HG03558 (cell line): Measurements from ENCODE around the gene PAPPA.

Source experiments
- ATAC-seq: cut with Tn5 transposase; IDR thresholded peaks from one replicate; pipeline ENCODE4 v1.9.1; 2021; ENCODE audit warnings: moderate number of reproducible peaks; ENCODE audit not compliant: unreplicated experiment; ENCODE audit errors: extremely low read depth

PAPPA gene

GRCh38 chr9:116181853-116182610 is 28.4 kb downstream of the PAPPA start:
- ATAC-seq = no peak

- no peak for ATAC-seq
Observed at GRCh38 chr9:116182876-116183275, 29.3 kb downstream of the PAPPA start.

- ATAC-seq = no peak
Observed at GRCh38 chr9:116187570-116188170, 34.1 kb downstream of the PAPPA start.

GRCh38 chr9:116189683-116190082 is 36.1 kb downstream of the PAPPA start:
- no peak for ATAC-seq

GRCh38 chr9:116190637-116191396 is 37.2 kb downstream of the PAPPA start:
- no peak for ATAC-seq

- no peak for ATAC-seq
Observed at GRCh38 chr9:116191576-116192415, 38.2 kb downstream of the PAPPA start.

- ATAC-seq = no peak
Observed at GRCh38 chr9:116193636-116194035, 40.0 kb downstream of the PAPPA start.

GRCh38 chr9:116196806-116197205 is 43.2 kb downstream of the PAPPA start:
- ATAC-seq = no peak

- ATAC-seq = no peak
Observed at GRCh38 chr9:116198344-116198743, 44.8 kb downstream of the PAPPA start.

- ATAC-seq = no peak
Observed at GRCh38 chr9:116202219-116202912, 48.8 kb downstream of the PAPPA start.

- ATAC-seq = no peak
Observed at GRCh38 chr9:116204252-116204882, 50.8 kb downstream of the PAPPA start.

GRCh38 chr9:116207371-116208111 is 54.0 kb downstream of the PAPPA start:
- ATAC-seq = no peak

GRCh38 chr9:116208417-116209232 is 55.0 kb downstream of the PAPPA start:
- ATAC-seq = no peak

GRCh38 chr9:116209414-116210116 is 56.0 kb downstream of the PAPPA start:
- no peak for ATAC-seq

- no peak for ATAC-seq
Observed at GRCh38 chr9:116212986-116213692, 59.5 kb downstream of the PAPPA start.

- no peak for ATAC-seq
Observed at GRCh38 chr9:116213693-116214047, 60.1 kb downstream of the PAPPA start.

GRCh38 chr9:116218399-116218798 is 64.8 kb downstream of the PAPPA start:
- no peak for ATAC-seq
